Glutamatergic neuron (in vitro differentiated cells): ENCODE measurements around the gene MPO. TPM values are rescaled to one million over a fixed set of nuclear protein-coding genes. Genes with fewer than 3 reads are reported as not detected.

Experiments
- DNase-seq: peaks from one replicate; pipeline ENCODE4 v3.0.0; 2022
- H3K27ac Mint-ChIP-seq: one replicate; pipeline ENCODE4 v1.8.0; 2020; ENCODE audit warnings: mild to moderate bottlenecking, mixed read lengths, inconsistent platforms; ENCODE audit not compliant: unreplicated experiment
- H3K27me3 Mint-ChIP-seq: one replicate; pipeline ENCODE4 v1.8.0; 2020; ENCODE audit warnings: mild to moderate bottlenecking, moderate library complexity, mixed read lengths, inconsistent platforms; ENCODE audit not compliant: unreplicated experiment
- H3K36me3 Mint-ChIP-seq: one replicate; pipeline ENCODE4 v1.8.0; 2020; ENCODE audit warnings: mild to moderate bottlenecking, mixed read lengths, inconsistent platforms; ENCODE audit not compliant: unreplicated experiment
- H3K4me1 Mint-ChIP-seq: one replicate; pipeline ENCODE4 v1.8.0; 2020; ENCODE audit warnings: mild to moderate bottlenecking, low read depth, mixed read lengths, inconsistent platforms; ENCODE audit not compliant: unreplicated experiment
- H3K4me3 Mint-ChIP-seq: one replicate; pipeline ENCODE4 v1.8.0; 2020; ENCODE audit warnings: mild to moderate bottlenecking, mixed read lengths, inconsistent platforms; ENCODE audit not compliant: unreplicated experiment
- H3K9me3 Mint-ChIP-seq: one replicate; pipeline ENCODE4 v1.8.0; 2020; ENCODE audit warnings: mild to moderate bottlenecking, moderate library complexity, mixed read lengths, inconsistent platforms; ENCODE audit not compliant: unreplicated experiment
- total RNA-seq: library from RNA; stranded (reverse); fragmentation: NEBNext Ultra II Directional; extraction: Animal tissue kit (Norgen Biotek cat#: 25700); gene quantifications from one replicate; pipeline ENCODE4 v1.2.1, GENCODE V29; 2021; ENCODE audit not compliant: unreplicated experiment
- TF ChIP-seq, protein P1 (sequence below): fragments of 200-600 bp; sonication (generic); IDR thresholded peaks from one replicate; pipeline ENCODE4 v1.5.0; 2021; ENCODE audit not compliant: partially characterized antibody, unreplicated experiment

Gene MPO
- total RNA-seq, 1 donor from 2014 or later: not detected

- H3K9me3 Mint-ChIP-seq: no peaks in the 10 kb centered on the region
- H3K27ac Mint-ChIP-seq: no peak overlapping the region
- H3K4me3 Mint-ChIP-seq: no peak overlapping the region
- no peaks in the 10 kb centered on the region for H3K36me3 Mint-ChIP-seq
- DNase-seq: peak; percentile 9
- TF ChIP-seq, protein P1, sequence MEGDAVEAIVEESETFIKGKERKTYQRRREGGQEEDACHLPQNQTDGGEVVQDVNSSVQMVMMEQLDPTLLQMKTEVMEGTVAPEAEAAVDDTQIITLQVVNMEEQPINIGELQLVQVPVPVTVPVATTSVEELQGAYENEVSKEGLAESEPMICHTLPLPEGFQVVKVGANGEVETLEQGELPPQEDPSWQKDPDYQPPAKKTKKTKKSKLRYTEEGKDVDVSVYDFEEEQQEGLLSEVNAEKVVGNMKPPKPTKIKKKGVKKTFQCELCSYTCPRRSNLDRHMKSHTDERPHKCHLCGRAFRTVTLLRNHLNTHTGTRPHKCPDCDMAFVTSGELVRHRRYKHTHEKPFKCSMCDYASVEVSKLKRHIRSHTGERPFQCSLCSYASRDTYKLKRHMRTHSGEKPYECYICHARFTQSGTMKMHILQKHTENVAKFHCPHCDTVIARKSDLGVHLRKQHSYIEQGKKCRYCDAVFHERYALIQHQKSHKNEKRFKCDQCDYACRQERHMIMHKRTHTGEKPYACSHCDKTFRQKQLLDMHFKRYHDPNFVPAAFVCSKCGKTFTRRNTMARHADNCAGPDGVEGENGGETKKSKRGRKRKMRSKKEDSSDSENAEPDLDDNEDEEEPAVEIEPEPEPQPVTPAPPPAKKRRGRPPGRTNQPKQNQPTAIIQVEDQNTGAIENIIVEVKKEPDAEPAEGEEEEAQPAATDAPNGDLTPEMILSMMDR: no peak
- H3K27me3 Mint-ChIP-seq: peaks cover 4% of the 10 kb centered on the region
- H3K4me1 Mint-ChIP-seq: peaks cover 8% of the 10 kb centered on the region
Measured at GRCh38 chr17:58315281-58315711, 34.6 kb upstream of the MPO start.

DNA sequence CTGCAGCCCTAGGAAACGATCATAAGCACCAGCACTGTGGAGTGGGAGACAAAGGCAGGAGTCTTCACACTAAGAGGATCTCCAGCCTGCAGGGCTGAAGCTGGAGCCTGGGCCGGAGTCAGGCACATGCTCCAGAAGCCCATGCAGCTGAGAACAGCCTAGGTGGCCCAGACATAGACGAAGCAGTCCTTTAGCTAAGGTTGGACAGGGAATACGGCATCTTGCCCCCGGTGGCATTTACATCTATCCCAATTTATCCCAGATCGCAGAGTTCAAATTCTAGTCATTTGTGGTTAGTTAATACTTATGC is 33.9 kb upstream of the MPO start:
- Mint-ChIP-seq H3K36me3 (no peaks in the 10 kb centered on the region), H3K27me3 (peaks cover 4% of the 10 kb centered on the region), H3K4me1 (peaks cover 8% of the 10 kb centered on the region), H3K27ac (no peak overlapping the region), H3K4me3 (no peak overlapping the region), H3K9me3 (no peaks in the 10 kb centered on the region)
- TF ChIP-seq, protein P1: no peak
- DNase-seq: peak; percentile 1

- H3K4me1 Mint-ChIP-seq: peaks cover 8% of the 10 kb centered on the region
- DNase-seq: peak; percentile 2
- H3K4me3 Mint-ChIP-seq: no peak overlapping the region
- no peaks in the 10 kb centered on the region for H3K9me3 Mint-ChIP-seq
- peak overlapping the region; percentile 12 for H3K27ac Mint-ChIP-seq
- no peaks in the 10 kb centered on the region for H3K36me3 Mint-ChIP-seq
- H3K27me3 Mint-ChIP-seq: peaks cover 4% of the 10 kb centered on the region
- TF ChIP-seq, protein P1: no peak
Measured at GRCh38 chr17:58313815-58314705, 33.3 kb upstream of the MPO start.

DNA sequence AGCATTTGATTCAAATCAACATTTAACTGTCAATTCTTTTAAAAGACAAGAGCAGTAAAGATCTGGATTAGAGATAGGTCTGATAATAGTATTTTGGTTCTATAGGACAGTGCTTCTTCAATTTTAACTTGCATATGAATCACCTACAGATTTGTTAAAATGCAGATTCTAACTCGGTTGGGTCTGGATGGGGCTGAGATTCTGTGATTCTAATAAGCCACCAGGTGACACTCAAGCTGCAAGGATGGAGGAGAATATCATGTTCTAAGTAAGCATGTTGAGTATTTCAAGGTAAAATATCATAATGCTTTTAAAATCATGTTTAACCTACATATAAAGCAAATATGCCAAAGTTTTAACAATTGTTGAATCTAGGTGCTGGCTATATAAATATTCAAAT is 32.1 kb upstream of the MPO start:
- Mint-ChIP-seq H3K36me3 (no peaks in the 10 kb centered on the region), H3K27ac (no peak overlapping the region), H3K4me3 (no peak overlapping the region)

More for the DNA sequence above, 32.1 kb upstream of the MPO start:
- Mint-ChIP-seq H3K27me3 (peaks cover 4% of the 10 kb centered on the region), H3K4me1 (peaks cover 8% of the 10 kb centered on the region), H3K9me3 (no peaks in the 10 kb centered on the region)
- TF ChIP-seq, protein P1: no peak
- DNase-seq: no peak
